CD4-positive, alpha-beta T cell treated with Interleukin-21 for 1 hour (primary cell): Measurements from ENCODE around the gene AJAP1.
"Not testable (repeated sequence)": the region's sequence is repeated elsewhere in the genome, so short reads cannot be mapped to it uniquely, and the experiment has no call there.

Source experiments
- DNase-seq: peaks from one replicate; pipeline ENCODE4 v3.0.0-alpha.2; 2020

Gene AJAP1

DNA sequence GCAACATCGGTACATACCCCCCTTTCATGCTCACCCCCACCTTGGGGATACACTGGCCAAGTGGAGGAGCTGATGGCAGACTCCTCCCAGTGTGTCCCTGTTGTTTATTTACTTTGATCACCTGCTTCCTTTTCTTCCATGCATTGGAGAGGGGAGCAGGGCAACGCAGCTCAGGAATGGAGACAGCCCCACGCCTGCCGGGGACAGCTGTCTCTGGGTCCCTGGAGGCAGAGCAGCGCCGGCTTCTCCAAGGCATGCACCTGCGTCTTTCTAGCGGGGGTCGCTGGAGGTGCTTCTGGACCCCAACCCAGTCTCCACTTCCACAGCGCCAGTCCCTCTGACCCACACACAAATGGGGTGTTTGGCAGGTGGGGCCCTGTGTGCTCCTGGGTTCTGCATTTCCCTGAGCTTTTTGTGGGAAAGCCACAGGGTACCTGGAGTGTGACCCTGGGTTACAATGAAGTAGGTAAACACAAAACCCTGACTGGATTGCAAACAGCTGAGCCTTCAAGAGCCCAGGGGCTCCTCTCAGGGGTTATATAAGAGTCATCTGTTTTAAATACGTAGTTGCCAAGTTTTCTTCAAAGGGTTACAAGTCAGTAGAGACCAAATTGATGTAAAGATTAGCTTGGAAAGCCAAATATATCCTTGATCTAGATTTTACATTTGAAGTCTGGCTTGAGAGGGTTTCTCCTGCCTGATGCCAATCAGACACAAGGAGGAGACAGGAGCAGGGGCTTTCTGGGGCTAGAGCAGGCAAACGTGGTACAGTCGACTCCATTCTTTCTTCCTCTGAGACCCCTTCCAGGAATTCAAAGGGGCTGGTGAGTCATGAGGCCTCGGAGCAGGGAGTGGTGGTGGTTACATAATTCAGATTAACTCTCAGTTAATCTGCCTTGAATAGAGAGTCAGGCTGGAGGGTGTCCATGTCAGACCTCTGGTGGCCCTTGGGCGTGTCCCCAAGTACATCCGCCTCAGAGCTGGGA lies 4.5 kb downstream of the AJAP1 start:
- DNase-seq, result no peak

DNA sequence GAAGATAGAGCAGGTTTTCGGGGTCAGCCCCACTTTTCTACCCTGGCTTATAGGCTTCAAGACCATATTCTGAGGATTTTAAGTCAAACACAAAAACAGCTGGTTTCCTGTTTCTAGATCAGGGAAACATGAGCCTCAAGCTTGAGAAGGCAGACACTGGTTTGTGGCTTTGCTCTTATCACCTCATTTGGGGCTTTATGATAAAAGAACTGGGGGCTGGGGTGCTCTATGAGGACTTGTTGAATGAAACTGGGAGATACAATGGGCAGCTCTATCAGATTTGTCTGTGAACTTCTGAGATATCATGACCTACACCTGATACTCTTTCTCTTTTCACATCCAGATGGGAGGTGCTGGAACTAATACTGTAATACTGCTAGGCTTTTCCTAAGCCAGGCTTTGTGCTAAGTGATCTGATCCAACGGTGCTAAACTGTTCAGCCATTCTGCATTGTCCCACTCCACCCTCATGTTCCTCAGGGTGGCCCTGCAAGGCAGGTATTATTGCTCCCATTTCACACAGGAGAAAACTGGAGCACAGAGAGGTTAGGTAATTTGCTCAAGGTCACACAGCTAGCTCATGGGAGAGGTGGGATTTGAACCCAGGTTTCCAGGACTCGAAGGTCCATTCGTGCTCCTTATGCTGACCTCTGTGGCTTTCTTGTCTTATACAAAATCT lies 6.6 kb downstream of the AJAP1 start:
- no peak for DNase-seq

DNA sequence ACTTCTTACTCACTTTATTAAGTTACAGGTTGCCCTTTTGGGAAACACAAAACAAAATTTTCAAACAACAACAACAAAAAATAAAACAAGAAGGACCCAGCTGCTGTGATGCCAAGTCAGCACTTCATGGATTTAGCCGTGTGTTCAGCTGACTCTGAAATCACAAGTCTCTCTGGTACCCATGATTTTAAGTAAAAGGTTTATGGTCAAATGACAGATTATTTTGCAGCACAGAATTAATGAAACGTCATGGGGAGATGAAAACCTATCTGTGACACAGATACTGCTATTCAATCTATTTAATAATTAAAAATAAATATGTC lies 7.1 kb downstream of the AJAP1 start:
- DNase-seq, result no peak

DNA sequence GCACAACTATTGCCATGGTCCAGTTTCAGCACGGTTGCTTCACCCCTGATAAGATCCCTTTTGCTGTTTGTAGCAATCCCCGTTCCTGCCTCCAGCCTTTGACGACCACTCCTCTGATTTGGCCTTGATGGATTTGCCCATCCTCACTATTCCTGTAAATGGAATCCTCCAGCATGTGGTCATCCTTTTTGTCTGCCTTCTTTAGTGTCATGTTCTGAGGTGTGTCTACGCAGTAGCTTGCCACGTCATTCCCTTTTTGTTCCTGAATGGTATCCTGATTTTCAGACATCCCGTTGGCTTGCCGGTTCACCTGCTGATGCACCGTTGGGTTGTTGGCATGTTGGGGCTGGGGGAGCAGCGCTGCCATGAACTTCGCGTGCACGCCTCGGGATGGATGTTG lies 7.8 kb downstream of the AJAP1 start:
- DNase-seq, result no peak

DNA sequence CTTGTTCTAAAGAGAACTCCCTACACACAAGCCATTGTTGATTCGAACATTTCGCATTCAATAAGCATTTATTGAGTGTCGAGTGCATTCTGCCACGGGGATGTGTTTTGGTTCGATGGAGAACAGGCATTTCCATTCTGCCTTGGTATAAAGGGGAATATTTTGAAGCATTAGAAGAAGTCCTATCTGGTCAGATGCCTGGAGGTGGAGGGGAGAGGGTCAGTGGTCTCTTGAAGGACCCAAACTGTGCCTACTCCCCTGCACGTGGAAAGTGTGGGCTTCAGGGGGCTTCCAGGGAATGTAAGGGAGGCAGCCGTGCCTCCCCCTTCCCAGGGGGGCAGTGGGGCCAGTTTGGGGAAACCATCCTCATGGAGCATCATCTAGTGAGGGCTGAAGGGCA lies 8.3 kb downstream of the AJAP1 start:
- no peak for DNase-seq

DNA sequence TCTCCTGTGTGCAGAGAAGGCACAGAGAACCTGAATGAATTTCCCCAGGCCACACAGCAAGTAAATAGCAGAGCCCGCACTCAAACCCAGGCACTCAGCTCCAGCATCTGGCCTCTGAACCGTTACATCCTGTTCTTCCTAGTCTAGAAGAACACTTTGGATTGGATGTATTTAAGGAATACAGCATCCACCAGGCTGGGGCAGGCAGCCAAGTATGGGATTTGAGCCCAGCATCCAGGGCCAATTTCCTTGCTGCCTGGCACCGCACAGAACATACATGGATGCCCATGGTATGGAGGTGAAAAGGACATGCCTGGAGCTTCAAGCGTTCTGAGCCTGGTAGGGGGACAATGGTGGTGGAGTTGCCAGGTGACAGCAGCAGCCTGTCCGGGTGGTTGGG lies 9.7 kb downstream of the AJAP1 start:
- no peak for DNase-seq

DNA sequence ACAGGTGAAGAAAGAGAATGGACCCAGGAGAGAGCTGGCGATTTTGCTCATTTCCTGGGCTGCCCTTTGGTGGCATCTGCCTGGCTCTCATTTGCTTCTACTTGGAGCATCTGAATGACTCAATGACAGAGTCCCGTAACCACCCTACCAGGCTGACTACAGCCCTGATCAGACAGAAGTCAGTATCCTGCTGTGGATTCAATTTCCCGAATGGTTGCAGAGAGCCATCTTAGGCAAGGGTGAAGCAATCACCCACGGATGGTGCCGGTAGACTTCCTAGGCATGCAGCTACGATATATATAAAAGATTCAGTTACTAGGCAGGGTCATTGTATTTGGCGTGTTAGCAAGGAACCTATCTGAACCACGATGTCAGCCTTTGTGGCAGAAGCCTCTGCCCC lies 10.2 kb downstream of the AJAP1 start:
- no peak for DNase-seq

DNA sequence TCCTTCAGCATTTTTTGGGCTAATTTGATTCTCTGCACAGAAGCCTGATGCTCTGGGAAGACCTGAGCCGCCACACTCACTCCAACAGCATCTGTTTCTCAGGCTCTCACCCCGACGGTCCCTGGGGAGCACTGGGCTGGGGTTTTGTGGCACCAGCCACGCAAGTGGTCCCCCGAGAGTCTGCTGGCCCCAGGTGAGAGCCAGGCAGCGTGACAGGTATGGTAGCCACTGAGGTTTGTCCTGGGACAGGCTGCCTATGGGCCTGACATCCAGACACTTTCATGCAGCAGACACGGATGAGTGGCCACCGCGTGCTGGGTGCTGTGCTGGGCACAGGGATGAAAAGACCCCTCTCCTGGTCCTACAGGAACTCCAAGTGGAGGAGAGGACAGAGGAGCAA lies 11.0 kb downstream of the AJAP1 start:
- DNase-seq, result no peak

DNA sequence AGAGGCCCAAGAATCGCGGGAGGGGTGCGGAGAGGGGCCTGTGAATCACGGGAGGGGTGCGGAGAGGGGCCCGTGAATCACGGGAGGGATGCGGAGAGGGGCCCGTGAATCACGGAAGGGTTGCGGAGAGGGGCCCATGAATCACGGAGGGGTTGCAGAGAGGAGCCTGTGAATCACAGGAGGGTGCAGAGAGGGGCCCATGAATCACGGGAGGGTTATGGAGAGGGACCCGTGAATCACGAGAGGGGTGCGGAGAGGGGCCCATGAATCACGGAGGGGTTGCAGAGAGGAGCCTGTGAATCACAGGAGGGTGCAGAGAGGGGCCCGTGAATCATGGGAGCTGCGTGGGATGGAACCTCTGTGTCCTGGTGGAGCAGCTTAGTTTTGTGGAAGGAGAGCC lies 12.3 kb downstream of the AJAP1 start:
- not testable (repeated sequence) for DNase-seq

DNA sequence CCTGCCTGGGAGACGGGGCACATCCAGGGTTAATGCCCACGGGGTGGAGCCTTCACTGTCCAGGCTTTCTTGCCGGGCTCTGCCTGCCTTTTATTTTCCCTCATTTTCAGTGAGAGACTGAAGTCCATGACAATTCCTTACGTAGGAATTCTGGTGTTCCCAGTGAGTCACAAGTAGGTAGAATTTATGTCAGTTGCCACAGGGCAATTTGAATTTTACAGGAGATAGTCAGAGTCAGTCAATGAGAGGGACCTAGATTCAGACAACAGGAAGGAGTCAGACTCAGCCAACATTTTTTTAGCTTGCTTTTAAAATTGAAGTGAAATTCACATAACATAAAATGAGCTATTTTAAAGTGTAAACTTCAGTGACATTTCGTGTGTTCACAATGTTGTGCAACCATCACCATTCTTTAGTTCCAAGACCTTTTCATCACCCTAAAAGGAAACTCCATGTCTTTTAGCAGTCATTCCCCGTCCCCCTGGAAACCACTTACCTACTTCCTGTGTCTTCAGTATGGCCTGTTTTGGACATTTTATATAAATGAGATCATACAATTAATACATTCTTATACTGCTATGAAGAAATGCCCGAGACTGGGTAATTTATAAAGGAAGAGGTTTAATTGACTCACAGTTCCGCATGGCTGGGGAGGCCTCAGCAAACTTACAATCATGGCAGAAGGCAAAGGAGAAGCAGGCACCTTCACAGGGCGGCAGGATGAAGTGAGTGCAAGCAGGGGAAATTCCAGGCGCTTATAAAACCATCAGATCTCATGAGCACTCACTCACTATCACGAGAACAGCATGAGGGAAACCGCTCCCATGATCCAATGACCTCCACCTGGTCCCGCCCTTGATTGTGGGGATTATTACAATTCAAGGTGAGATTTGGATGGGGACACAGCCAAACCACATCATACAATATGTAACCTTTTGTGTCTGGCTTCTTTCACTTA lies 14.6 kb downstream of the AJAP1 start:
- DNase-seq, result no peak

DNA sequence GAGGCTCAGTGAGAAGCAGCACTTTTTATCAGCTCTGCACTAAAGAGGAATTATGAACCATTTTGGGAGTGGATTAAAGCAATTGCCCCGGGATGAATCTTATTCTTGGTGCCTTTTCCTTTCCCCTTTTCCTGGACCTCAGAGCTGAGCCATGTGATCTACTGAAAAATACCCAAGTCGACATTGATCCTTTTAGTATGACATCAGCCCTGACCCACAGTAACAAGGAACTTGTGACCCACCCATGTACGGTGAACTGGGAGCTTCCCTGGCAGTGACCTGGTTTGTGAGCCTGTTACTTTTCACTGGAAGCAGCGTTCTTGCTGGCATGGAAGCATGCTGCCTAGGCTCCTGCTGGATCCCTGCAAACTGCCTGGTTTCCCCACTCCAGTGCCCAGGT lies 15.9 kb downstream of the AJAP1 start:
- no peak for DNase-seq

DNA sequence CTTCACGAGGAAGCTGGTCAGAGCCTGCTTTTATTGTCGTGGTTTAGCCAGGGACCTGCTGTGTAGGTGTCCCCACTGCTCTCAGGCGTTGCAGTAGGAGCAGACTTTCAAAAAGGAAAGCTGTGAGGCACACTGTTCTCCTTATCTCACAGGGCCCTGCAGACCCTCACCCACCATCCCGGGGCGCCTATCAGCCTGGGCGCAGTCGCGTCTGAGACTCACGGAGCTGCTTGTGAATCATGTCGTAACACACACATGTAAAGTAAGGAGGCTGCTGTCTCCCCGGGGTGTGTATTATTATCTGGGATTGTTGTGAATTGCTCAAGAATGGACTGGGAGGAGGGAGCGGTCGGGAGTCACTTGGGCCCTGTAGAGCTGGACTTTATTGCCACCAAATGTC lies 17.4 kb downstream of the AJAP1 start:
- no peak for DNase-seq

DNA sequence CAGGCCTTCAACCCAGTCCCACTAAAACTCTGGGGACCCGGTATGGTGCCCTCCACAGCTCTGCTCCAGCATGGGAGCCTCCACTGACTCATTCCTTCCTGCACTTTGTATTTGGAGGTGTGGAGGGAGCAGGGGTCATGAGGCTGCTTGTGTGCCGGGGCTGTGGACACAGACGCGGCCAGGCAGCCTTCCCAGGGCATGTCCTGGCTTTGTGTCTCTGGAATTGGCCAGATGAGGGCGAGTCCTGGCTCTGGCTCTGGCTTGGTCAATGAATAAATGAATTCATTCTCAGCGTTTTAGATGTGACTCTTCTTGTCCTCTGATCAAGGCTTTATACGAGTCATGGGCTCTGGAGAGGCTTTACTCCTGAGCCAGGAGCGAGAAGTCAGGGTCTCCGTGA lies 19.1 kb downstream of the AJAP1 start:
- DNase-seq, result no peak

DNA sequence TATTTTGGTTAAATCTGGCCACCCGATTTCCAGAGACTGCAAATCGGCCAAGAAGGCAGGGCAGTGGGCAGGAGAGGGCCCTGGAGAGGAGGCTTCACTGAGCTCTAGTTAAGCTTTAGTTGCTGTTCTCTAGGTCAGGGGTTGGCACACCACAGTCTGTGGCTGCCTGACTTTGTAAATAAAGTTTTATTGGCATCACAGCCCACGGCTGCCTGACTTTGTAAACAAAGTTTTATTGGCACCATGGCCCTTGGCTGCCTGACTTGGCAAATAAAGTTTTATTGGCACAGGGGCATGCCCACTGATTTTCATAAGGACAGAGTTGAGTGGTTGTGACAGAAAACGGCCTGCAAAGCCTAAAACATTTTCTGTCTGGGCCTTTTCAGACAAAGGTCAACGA lies 19.7 kb downstream of the AJAP1 start:
- DNase-seq, result no peak

DNA sequence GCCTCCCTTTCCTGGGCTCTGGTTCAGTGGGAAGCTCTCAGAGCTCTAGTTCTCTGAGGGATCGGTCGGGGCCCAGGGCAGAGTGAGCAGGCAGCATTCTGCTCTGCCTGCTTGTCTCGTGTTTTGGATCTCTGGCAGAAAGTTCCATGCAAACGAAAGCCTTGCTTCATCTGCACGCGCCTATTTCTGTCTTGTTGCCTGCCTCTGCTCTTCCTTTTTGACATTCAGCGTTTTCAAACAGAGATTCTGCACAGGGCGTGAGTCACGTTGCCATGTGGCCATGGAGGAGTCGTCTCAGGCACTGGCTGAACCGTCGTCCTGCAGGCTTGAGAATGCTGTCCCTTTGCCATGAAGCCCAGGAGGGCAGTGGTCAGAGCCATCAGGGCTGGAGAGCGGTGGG lies 20.3 kb downstream of the AJAP1 start:
- DNase-seq, result no peak

DNA sequence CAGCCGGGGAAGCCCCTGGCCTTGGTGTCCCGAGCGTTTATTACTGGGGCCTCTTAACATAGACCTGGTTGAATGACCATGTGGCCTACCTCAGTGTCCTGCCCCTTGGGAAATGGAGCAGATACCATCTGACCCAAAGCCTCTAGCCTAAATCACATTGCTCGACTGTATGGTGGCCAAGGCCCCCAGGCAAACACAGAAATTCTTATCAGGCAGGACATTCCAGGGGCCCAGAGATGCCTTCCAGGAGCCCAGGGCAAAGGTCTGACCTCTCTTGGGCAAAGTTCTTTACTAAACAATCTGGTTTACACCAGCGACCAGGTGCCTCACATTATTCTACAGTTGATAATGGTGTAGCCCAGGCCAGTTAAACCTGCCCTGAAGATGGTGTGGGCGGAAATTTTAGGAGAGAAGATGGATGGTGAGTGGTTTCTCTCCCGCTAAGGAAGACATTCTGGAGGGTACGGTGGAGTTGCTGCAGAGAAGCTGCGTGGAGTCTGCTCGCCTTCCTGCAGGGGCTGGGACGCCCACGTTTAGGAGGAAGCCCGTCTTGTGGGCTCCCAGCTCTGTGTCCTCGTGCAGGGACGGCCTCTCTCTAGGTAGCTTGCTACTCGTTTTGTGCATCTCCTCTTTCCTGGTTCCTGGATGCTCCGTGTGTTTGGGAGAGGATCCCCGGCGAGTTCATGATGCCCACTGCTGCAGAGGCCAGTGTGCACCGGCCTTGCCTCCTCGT lies 21.2 kb downstream of the AJAP1 start:
- no peak for DNase-seq

DNA sequence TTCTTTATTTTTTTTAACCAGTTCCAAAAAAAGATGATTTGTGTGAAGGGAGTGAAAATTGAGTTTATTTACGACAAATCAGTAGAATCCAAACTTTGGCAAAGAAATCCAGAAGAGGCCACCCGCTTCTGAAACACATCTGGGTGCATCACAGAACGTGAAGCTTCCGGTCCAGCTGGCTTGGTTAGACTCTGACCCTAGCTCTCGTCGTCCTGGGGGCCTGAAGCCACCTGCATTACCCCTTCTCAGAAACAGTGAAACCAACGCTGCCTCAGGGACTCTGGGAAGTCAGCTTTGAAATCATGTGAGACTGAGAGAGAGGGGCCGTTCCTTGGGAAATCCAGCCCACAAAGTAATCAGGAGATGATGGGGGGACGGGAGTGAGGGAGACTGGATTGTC lies 21.8 kb downstream of the AJAP1 start:
- DNase-seq, result no peak

DNA sequence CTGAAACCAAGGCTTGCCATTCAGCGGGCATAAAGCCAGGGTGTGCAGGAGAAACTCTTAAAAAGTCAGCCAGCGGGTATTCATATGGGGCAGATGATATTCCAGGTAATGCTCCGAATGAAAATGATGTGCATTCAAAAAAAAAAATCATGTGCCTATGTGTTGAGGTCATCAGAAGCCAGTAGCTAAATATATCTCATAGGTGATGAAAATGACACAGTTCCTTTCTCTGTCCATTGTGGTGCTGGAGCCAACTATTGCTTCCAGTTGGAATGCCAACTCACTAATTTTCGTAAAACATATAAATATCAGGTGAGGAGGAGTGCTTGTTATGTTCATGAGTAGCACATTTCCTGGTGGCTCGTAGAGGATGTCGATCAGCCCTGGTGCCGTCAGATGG lies 23.2 kb downstream of the AJAP1 start:
- no peak for DNase-seq

DNA sequence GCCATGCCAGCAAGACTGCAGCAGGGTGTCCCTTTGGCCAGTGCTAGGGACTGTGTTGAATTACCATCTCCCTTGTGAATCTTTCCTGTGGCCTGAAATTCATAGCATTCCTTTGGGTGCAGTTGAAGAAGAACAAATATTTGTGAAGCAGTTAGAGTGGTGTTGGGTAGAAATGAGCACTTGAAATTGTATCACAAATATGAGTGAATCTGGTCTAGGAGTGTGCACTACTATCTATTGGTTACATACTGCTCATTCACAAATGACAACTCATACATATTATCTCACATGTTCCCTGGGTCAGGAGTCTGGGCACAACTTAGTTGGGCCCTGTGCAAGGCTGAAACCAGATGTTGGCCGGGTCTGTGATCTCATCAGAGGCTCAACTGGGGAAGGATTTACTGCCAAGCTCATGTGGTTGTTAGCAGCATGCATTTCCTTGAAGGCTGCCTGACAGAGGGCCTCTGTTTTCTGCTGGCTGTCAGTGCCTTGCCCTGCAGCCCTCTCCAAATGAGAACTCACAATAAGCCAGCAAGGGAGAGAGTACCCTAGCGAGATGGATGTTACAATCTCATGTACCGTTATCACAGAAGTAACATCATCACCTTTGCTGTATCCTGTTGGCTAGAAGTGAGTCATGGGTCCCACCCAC lies 23.8 kb downstream of the AJAP1 start:
- no peak for DNase-seq

DNA sequence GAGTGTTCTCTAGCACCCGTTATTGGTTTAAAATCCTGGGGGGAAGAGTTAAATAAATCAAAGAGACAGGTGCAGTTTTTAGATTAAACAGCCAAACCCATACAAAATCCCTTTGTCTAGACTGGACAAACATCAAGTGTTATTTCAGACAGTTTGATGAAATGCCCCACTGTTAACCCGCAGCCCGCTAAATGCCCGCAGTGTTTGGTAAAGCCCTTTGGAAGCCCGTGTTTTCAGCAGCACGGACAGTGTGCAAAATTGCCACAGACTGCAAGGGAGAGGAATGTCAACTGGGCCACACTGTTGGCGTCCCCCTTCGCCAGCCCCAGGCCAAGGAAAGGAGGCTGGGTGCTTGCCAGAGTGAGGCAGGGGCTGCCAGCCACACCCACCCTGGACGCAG lies 26.6 kb downstream of the AJAP1 start:
- DNase-seq, result no peak

DNA sequence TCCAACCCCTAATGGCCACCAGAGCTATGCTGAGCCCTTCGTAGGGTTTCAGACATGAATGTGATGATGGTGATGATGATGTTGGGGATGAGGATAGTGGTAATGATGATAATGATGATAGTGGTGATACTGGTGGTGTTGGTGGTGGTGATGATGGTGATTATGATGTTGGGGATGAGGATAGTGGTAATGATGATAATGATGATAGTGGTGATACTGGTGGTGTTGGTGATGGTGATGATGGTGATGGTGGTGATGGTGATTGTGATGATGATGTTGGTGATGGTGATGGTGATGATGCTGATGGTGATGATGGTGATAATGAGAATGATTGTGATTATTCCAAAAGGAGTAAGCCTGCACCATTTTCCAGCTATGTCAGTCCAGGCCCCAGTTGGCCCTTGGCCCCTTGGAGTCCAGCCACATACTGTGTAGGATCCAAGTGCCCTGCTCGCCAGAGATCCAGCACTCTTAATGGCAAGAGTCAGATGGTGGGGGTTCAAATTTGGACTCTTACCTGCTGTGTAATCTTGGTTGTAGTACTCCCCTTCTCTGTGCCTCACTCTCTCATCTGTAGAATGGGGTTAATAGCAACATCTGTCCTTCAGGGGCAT lies 28.3 kb downstream of the AJAP1 start:
- DNase-seq, result no peak

DNA sequence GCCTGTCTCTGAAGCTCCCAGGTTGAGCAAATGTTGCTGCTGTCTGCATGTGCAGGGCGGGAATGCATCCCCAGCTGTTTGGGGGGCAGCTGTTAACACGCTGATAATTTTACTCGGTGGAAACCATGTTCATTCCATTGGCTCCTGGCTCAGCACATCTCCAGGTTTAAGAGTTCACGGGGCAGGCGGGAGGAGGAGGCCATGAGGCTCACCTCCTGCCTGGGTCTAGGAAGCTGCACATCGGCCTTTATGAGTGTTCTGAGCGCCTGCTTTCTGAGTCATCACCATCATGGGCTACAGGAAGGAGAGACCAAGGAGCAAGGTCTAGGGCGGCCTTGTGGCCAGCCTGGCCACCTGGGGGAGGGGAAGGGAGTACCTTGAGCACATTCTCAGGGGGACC lies 29.7 kb downstream of the AJAP1 start:
- DNase-seq, result no peak
